ENCODE data around the gene FAM169A. TPM values are rescaled to one million over a fixed set of nuclear protein-coding genes. Genes with fewer than 3 reads are reported as not detected.

FAM169A gene
- total and polyA plus RNA-seq, 2 donors (not counting 3 experiments of a cell fraction or from before 2014, with no cell fraction given): 0.06 to 0.62 TPM

GRCh38 chr5:74892921-74893320 is 26.7 kb upstream of the FAM169A start:
- Histone ChIP-seq H3K4me3 (replicated peaks in 1 of 3; ENCODE audit: insufficient read depth in 1 of 3, low read depth in 1 of 3, low read length in 3 of 3) (no peak overlapping the region), H3K27me3 (ENCODE audit: control insufficient read depth in 2 of 2, insufficient read depth in 2 of 2, low read length in 2 of 2) (no peaks in the 10 kb centered on the region), H3K9me1 (replicated peaks; ENCODE audit: control insufficient read depth, extremely low read depth, insufficient read depth, low read length) (no peaks in the 10 kb centered on the region), H3K9ac (replicated peaks; ENCODE audit: extremely low read depth, insufficient read depth, low read length) (no peak overlapping the region), H3K27ac (ENCODE audit: insufficient read depth, low read depth, low read length) (no peak overlapping the region), H3K4me1 (ENCODE audit: control insufficient read depth, extremely low read depth, insufficient read depth, low read length) (no peaks in the 10 kb centered on the region), H2AFZ (ENCODE audit: low read depth, low read length) (no peak overlapping the region), H3K36me3 (ENCODE audit: control insufficient read depth in 2 of 2, extremely low read depth in 1 of 2, insufficient read depth in 2 of 2, low read length in 2 of 2) (no peaks in the 10 kb centered on the region), H4K20me1 (replicated peaks; ENCODE audit: control insufficient read depth, extremely low read depth, insufficient read depth, low read length) (no peaks in the 10 kb centered on the region), H3K9me3 (replicated peaks; ENCODE audit: control insufficient read depth, insufficient read depth, low read length) (no peaks in the 10 kb centered on the region), H3K4me2 (ENCODE audit: insufficient read depth, low read length) (no peak overlapping the region), H3K79me2 (ENCODE audit: control insufficient read depth, insufficient read depth, low read length) (no peaks in the 10 kb centered on the region)
- ChIA-PET POLR2A (no interaction called here), CTCF (no interaction called here)
- FAIRE-seq (no peak), DNase-seq (ENCODE audit: low read depth, low spot score) (no peak)
- TF ChIP-seq POLR2AphosphoS5 (IDR thresholded peaks at IDR 0.05; ENCODE audit: insufficient read depth, low read depth, low read length): no peak
- BruUV-seq (replicated peaks): no TSS peak
- dilution Hi-C loops (cut with MboI; ENCODE audit: extremely low pct_ligation_motif_present, low sequenced_read_pairs): no loop called here
- intact Hi-C loops (cut with micrococcal nuclease): no loop called here

GRCh38 chr5:74889523-74890105 is 23.4 kb upstream of the FAM169A start:
- H3K79me2 ChIP-seq (ENCODE audit: control insufficient read depth, insufficient read depth, low read length): no peaks in the 10 kb centered on the region
- no peak overlapping the region for H3K4me3 ChIP-seq (replicated peaks in 1 of 3; ENCODE audit: insufficient read depth in 1 of 3, low read depth in 1 of 3, low read length in 3 of 3)
- ChIA-PET POLR2A (no interaction called here), CTCF (no interaction called here)
- no peaks in the 10 kb centered on the region for H4K20me1 ChIP-seq (replicated peaks; ENCODE audit: control insufficient read depth, extremely low read depth, insufficient read depth, low read length)
- BruUV-seq (replicated peaks): no TSS peak
- dilution Hi-C loops (cut with MboI; ENCODE audit: extremely low pct_ligation_motif_present, low sequenced_read_pairs): no loop called here
- no peak overlapping the region for H3K27ac ChIP-seq (ENCODE audit: insufficient read depth, low read depth, low read length)
- no peaks in the 10 kb centered on the region for H3K9me3 ChIP-seq (replicated peaks; ENCODE audit: control insufficient read depth, insufficient read depth, low read length)
- no peaks in the 10 kb centered on the region for H3K4me1 ChIP-seq (ENCODE audit: control insufficient read depth, extremely low read depth, insufficient read depth, low read length)
- no peak overlapping the region for H3K9ac ChIP-seq (replicated peaks; ENCODE audit: extremely low read depth, insufficient read depth, low read length)
- intact Hi-C loops (cut with micrococcal nuclease): no loop called here
- no peaks in the 10 kb centered on the region for H3K27me3 ChIP-seq (ENCODE audit: control insufficient read depth in 2 of 2, insufficient read depth in 2 of 2, low read length in 2 of 2)
- H3K9me1 ChIP-seq (replicated peaks; ENCODE audit: control insufficient read depth, extremely low read depth, insufficient read depth, low read length): no peaks in the 10 kb centered on the region
- H3K4me2 ChIP-seq (ENCODE audit: insufficient read depth, low read length): no peak overlapping the region
- FAIRE-seq (no peak), DNase-seq (ENCODE audit: low read depth, low spot score) (no peak)
- H2AFZ ChIP-seq (ENCODE audit: low read depth, low read length): no peak overlapping the region
- H3K36me3 ChIP-seq (ENCODE audit: control insufficient read depth in 2 of 2, extremely low read depth in 1 of 2, insufficient read depth in 2 of 2, low read length in 2 of 2): no peaks in the 10 kb centered on the region
- TF ChIP-seq POLR2AphosphoS5 (IDR thresholded peaks at IDR 0.05; ENCODE audit: insufficient read depth, low read depth, low read length) (no peak), GATA2 (IDR thresholded peaks at IDR 0.05; ENCODE audit: insufficient read depth, insufficient read length, low read depth, low read length) (no peak), MYC (IDR thresholded peaks at IDR 0.05; ENCODE audit: low read depth, low read length) (no peak), EZH2 (IDR thresholded peaks at IDR 0.05; ENCODE audit: borderline replicate concordance, low read depth, low read length, severe bottlenecking) (no peak), JUN (IDR thresholded peaks at IDR 0.05; ENCODE audit: borderline replicate concordance, insufficient read depth, insufficient read length, low read depth) (no peak)
